ENCODE measurements around the gene GNG3.
A peak's percentile ranks its signal among the peaks of the same experiment; 100 is the strongest.

GRCh38 chr11:62753736-62754603, 46.5 kb downstream of the GNG3 start, which contains the start of gene ZBTB3:
- TF ChIP-seq CTCF (IDR thresholded peaks at IDR 0.05) (no peak), EP300 (IDR thresholded peaks at IDR 0.05) (no peak), POLR2A (IDR thresholded peaks at IDR 0.05) (peak in 1 of 2 donors; percentile 55), POLR2AphosphoS5 (IDR thresholded peaks at IDR 0.05) (peak; percentile 67 to 89 (median 73))

All from suprapubic skin (tissue), 4 donors.